Prostate gland (tissue), 2 donors: Measurements from ENCODE around the gene ANKRD30A.

Source experiments
- POLR2A ChIP-seq: fragments of 450-650 bp; IDR thresholded peaks from one replicate; pipeline ENCODE4 v1.6.1; 2016; ENCODE audit warnings: antibody characterized with exemption, mild to moderate bottlenecking
- POLR2AphosphoS5 ChIP-seq: sonication (generic); formaldehyde crosslinking; IDR thresholded peaks from one replicate; pipeline ENCODE4 v1.6.1; 2017; ENCODE audit warnings: antibody characterized with exemption
- TF ChIP-seq, protein P1 (sequence below), 4 experiments: fragments of 200-600 bp in 2 of 4; fragments of 450-650 bp in 2 of 4; sonication (generic) in 2 of 4; IDR thresholded peaks; 1 replicate in 3 of 4; 2 replicates in 1 of 4; pipeline ENCODE4 v1.5.1; 2016 to 2019; ENCODE audit warnings: antibody characterized with exemption in 4 of 4, mild to moderate bottlenecking in 2 of 4, moderate library complexity in 2 of 4

DNA sequence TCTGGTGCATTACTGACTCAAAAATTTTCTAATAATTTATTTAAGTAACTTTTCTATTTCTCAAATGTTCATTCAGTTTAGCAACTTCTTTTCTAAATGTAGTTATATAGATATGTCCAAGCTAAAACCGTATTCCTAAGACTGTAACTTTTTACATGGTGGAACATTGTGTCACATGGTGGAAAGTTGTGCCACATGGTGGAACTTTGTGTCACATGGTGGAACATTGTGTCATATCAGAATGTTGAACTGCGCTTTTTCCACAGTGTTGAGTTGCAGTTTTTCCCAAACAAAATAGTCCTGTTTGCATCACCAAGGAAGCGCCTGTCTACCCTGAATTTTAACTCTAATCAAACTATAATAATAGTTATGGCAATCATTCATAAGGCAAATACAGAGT is 109.3 kb downstream of the ANKRD30A start:
- TF ChIP-seq, protein P1, sequence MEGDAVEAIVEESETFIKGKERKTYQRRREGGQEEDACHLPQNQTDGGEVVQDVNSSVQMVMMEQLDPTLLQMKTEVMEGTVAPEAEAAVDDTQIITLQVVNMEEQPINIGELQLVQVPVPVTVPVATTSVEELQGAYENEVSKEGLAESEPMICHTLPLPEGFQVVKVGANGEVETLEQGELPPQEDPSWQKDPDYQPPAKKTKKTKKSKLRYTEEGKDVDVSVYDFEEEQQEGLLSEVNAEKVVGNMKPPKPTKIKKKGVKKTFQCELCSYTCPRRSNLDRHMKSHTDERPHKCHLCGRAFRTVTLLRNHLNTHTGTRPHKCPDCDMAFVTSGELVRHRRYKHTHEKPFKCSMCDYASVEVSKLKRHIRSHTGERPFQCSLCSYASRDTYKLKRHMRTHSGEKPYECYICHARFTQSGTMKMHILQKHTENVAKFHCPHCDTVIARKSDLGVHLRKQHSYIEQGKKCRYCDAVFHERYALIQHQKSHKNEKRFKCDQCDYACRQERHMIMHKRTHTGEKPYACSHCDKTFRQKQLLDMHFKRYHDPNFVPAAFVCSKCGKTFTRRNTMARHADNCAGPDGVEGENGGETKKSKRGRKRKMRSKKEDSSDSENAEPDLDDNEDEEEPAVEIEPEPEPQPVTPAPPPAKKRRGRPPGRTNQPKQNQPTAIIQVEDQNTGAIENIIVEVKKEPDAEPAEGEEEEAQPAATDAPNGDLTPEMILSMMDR (IDR thresholded peaks at IDR 0.05), result no peak
- TF ChIP-seq POLR2AphosphoS5, result no peak
- no peak for TF ChIP-seq POLR2A
